Transverse colon (tissue), 4 donors: ENCODE data around the gene MSMB. TPM values are rescaled to one million over a fixed set of nuclear protein-coding genes. Genes with fewer than 3 reads are reported as not detected.
"Not testable (repeated sequence)": the region's sequence is repeated elsewhere in the genome, so short reads cannot be mapped to it uniquely, and the experiment has no call there.

ENCODE experiments used
- DNase-seq: peaks from one replicate; pipeline ENCODE4 v3.0.0-alpha.2; 2019
- H3K27ac ChIP-seq, 4 donors: fragments of 200-600 bp; sonication (generic); 2 replicates each; pipeline ENCODE4 v1.5.1; 2016 to 2018; ENCODE audit warnings: inconsistent platforms in 4 of 4
- H3K27me3 ChIP-seq: fragments of 200-600 bp; sonication (generic); 2 replicates; pipeline ENCODE4 v1.5.1; 2017; ENCODE audit warnings: inconsistent platforms
- H3K36me3 ChIP-seq, 4 donors: fragments of 200-600 bp; sonication (generic); 2 replicates each; pipeline ENCODE4 v1.5.1; 2017 to 2019; ENCODE audit warnings: inconsistent platforms in 4 of 4
- H3K4me1 ChIP-seq, 4 donors: fragments of 200-600 bp; sonication (generic); 2 replicates each; pipeline ENCODE4 v1.5.1; 2017 to 2020; ENCODE audit warnings: inconsistent platforms in 4 of 4
- H3K4me3 ChIP-seq, 4 donors: fragments of 200-600 bp; sonication (generic); 1 replicate in 1 of 4; 2 replicates in 3 of 4; pipeline versions ENCODE4 v1.5.1 to v1.6.1; 2017 to 2019; ENCODE audit warnings: inconsistent platforms in 4 of 4
- H3K9me3 ChIP-seq, 2 donors: fragments of 200-600 bp; sonication (generic); 2 replicates each; pipeline ENCODE4 v1.5.1; 2017 to 2019; ENCODE audit warnings: inconsistent platforms in 2 of 2
- CTCF ChIP-seq, 5 experiments: fragments of 200-600 bp in 3 of 5; fragments of 450-650 bp in 2 of 5; sonication (generic) in 3 of 5; IDR thresholded peaks; 1 replicate in 2 of 5; 2 replicates in 3 of 5; pipeline ENCODE4 v1.5.1; 2016 to 2017; ENCODE audit warnings: antibody characterized with exemption in 5 of 5, inconsistent platforms in 3 of 5, mild to moderate bottlenecking in 2 of 5, moderate library complexity in 1 of 5
- EP300 ChIP-seq: sonication (generic); formaldehyde crosslinking; IDR thresholded peaks from one replicate; pipeline ENCODE4 v1.6.1; 2017; ENCODE audit warnings: antibody characterized with exemption, low read depth
- POLR2A ChIP-seq: fragments of 450-650 bp; IDR thresholded peaks from one replicate; pipeline ENCODE4 v1.6.1; 2016; ENCODE audit warnings: antibody characterized with exemption, mild to moderate bottlenecking, moderate library complexity
- POLR2AphosphoS5 ChIP-seq, 3 donors: sonication (generic); formaldehyde crosslinking; IDR thresholded peaks; one replicate each; pipeline ENCODE4 v1.6.1; 2016; ENCODE audit warnings: antibody characterized with exemption in 3 of 3
- WGBS, 2 donors: methylation state at CpG; one replicate each; pipeline ENCODE4 v1.1.5; 2018; ENCODE audit warnings: low coverage in 1 of 2; 5-methylcytosine and 5-hydroxymethylcytosine counted together
- in situ Hi-C, 4 donors: fragments of 200-750 bp; cut with MboI; loops; one replicate each; pipeline versions ENCODE4 v1.15.0 to v1.15.1; 2017; ENCODE audit warnings: low sequenced_read_pairs in 3 of 4, low pct_ligation_motif_present in 1 of 4, low pct_unique_long_range_greater_than_20kb in 1 of 4
- intact Hi-C: fragments of 100-400 bp; cut with DNase I; formaldehyde crosslinking; loops from one replicate; pipeline ENCODE4 v1.15.1; 2023; ENCODE audit warnings: low total_unique reads
- total RNA-seq, 4 donors: library from RNA; depleted of rRNA; stranded (reverse); fragments of >200 nt; gene quantifications; one replicate each; pipeline ENCODE4 v1.1.0, GENCODE V29; 2016

MSMB gene
- total RNA-seq, 4 donors from 2014 or later, result not detected

- 63 to 100% methylated on average over 1 to 10 of the region's 12 CpGs for WGBS, 2 donors
- in situ Hi-C loops, result no loop called here
- intact Hi-C loops, result no loop called here
Observed at GRCh38 chr10:46091828-46092523, 45.9 kb upstream of the MSMB start.

GRCh38 chr10:46091080-46091827, 45.2 kb upstream of the MSMB start:
- intact Hi-C loops, result no loop called here
- Histone ChIP-seq H3K27me3 (no peaks in the 10 kb centered on the region), H3K9me3 (no peaks in the 10 kb centered on the region), H3K27ac (peak overlapping the region in 1 of 4 donors; percentile 46), H3K4me3 (no peak overlapping the region), H3K4me1 (peaks cover 0 to under 1% (median 0%) of the 10 kb centered on the region in 4 donors), H3K36me3 (no peaks in the 10 kb centered on the region)
- in situ Hi-C loops, result no loop called here
- no peak for DNase-seq
- TF ChIP-seq CTCF (IDR thresholded peaks at IDR 0.05) (no peak), EP300 (no peak), POLR2AphosphoS5 (IDR thresholded peaks at IDR 0.05) (no peak), POLR2A (no peak)
- WGBS, 2 donors, result 73% methylated on average over 9 of the region's 9 CpGs; no CpG with 5 or more reads in 1 of the 2 donors

More at GRCh38 chr10:46091828-46092523, 45.9 kb upstream of the MSMB start:
- no peak for DNase-seq
- Histone ChIP-seq H3K36me3 (no peaks in the 10 kb centered on the region), H3K9me3 (no peaks in the 10 kb centered on the region), H3K27me3 (no peaks in the 10 kb centered on the region), H3K4me3 (no peak overlapping the region), H3K4me1 (peaks cover 0 to 5% (median under 1%) of the 10 kb centered on the region in 4 donors), H3K27ac (peak overlapping the region in 1 of 4 donors; percentile 46)
- no peak for TF ChIP-seq POLR2A
- TF ChIP-seq EP300, result no peak
- no peak for TF ChIP-seq CTCF (IDR thresholded peaks at IDR 0.05)
- no peak for TF ChIP-seq POLR2AphosphoS5 (IDR thresholded peaks at IDR 0.05)

GRCh38 chr10:46090258-46090812, 44.3 kb upstream of the MSMB start:
- intact Hi-C loops, result no loop called here
- Histone ChIP-seq H3K36me3 (no peaks in the 10 kb centered on the region), H3K4me3 (no peak overlapping the region), H3K27me3 (no peaks in the 10 kb centered on the region), H3K4me1 (no peaks in the 10 kb centered on the region), H3K27ac (no peak overlapping the region), H3K9me3 (no peaks in the 10 kb centered on the region)
- in situ Hi-C loops, result no loop called here
- WGBS, 2 donors, result 93 to 95% methylated on average over 5 to 10 of the region's 10 CpGs
- TF ChIP-seq CTCF (IDR thresholded peaks at IDR 0.05) (no peak), EP300 (no peak)
- no peak for DNase-seq

GRCh38 chr10:46087381-46087780, 41.3 kb upstream of the MSMB start:
- H3K9me3 ChIP-seq, H3K27ac ChIP-seq, H3K36me3 ChIP-seq, H3K27me3 ChIP-seq, intact Hi-C loops, DNase-seq, in situ Hi-C loops, H3K4me3 ChIP-seq, H3K4me1 ChIP-seq: not testable (repeated sequence)
- whole genome bisulfite sequencing, 2 donors, result 90 to 95% methylated on average over 9 to 11 of the region's 11 CpGs
